DOHH2 (cell line): ENCODE data around the gene ACAN.

Experiments
- EZH2phosphoT487 ChIP-seq: fragments of 200-600 bp; sonication (generic); IDR thresholded peaks from 2 replicates; pipeline ENCODE4 v1.6.1; 2017; ENCODE audit warnings: borderline replicate concordance, mild to moderate bottlenecking, antibody characterized with exemption, low read length, moderate library complexity, mixed read lengths
- TF ChIP-seq, protein P1 (sequence below): fragments of 200-600 bp; sonication (generic); IDR thresholded peaks from one replicate; pipeline ENCODE4 v1.5.1; 2014; ENCODE audit warnings: antibody characterized with exemption, mild to moderate bottlenecking, low read depth, low read length; ENCODE audit not compliant: poor library complexity, severe bottlenecking

DNA sequence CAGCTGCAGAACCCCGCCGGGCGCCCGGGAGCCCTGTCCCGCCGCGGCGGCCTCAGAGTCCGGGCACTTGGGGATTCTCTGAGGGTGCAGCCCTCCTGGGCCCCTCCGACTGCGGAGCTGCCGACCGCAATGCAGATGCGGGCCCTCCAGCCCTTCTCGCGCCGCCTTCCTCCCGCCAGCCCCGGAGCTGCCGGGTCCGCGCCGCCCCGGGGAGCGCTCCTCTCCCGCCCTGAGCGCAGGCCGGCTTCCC, 320 bp upstream of the ACAN start:
- TF ChIP-seq, protein P1, sequence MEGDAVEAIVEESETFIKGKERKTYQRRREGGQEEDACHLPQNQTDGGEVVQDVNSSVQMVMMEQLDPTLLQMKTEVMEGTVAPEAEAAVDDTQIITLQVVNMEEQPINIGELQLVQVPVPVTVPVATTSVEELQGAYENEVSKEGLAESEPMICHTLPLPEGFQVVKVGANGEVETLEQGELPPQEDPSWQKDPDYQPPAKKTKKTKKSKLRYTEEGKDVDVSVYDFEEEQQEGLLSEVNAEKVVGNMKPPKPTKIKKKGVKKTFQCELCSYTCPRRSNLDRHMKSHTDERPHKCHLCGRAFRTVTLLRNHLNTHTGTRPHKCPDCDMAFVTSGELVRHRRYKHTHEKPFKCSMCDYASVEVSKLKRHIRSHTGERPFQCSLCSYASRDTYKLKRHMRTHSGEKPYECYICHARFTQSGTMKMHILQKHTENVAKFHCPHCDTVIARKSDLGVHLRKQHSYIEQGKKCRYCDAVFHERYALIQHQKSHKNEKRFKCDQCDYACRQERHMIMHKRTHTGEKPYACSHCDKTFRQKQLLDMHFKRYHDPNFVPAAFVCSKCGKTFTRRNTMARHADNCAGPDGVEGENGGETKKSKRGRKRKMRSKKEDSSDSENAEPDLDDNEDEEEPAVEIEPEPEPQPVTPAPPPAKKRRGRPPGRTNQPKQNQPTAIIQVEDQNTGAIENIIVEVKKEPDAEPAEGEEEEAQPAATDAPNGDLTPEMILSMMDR: no peak
- TF ChIP-seq EZH2phosphoT487: no peak
